Naive thymus-derived CD4-positive, alpha-beta T cell (primary cell): ENCODE measurements around the gene LSP1. TPM values are rescaled to one million over a fixed set of nuclear protein-coding genes. Genes with fewer than 3 reads are reported as not detected.

Source experiments
- ATAC-seq: fragments of 150-1000 bp; cut with Tn5 transposase; 2 replicates; pipeline ENCODE4 v1.10.0; 2021; ENCODE audit warnings: mild to moderate bottlenecking, moderate library complexity
- CTCF ChIA-PET: fragments of 350-600 bp; sonication (Branson Sonifier 250); formaldehyde crosslinking; loops from one replicate; lab custom pipeline; 2021; ENCODE audit warnings: antibody characterized with exemption; lab: Charles Lee
- POLR2A ChIA-PET: fragments of 350-600 bp; sonication (Branson Sonifier 250); formaldehyde crosslinking; loops from one replicate; lab custom pipeline; 2021; ENCODE audit warnings: antibody characterized with exemption, inconsistent platforms; lab: Charles Lee
- DNase-seq, 9 donors: peaks; one replicate each; pipeline versions ENCODE4 v3.0.0 to v3.0.0-alpha.2; 2020 to 2022; ENCODE audit warnings: mixed read lengths in 1 of 9
- H3K27ac ChIP-seq: one replicate; pipeline ENCODE4 v1.7.0; 2013; ENCODE audit warnings: mild to moderate bottlenecking, low read depth, low read length, moderate library complexity
- H3K27me3 ChIP-seq, 2 donors: one replicate each; pipeline ENCODE4 v1.7.0; 2013; ENCODE audit warnings: low read length in 2 of 2, mild to moderate bottlenecking in 2 of 2, moderate library complexity in 2 of 2; ENCODE audit not compliant: control insufficient read depth in 2 of 2, insufficient read depth in 2 of 2
- H3K36me3 ChIP-seq, 3 experiments: 1 replicate in 2 of 3; 2 replicates in 1 of 3; pipeline ENCODE4 v1.7.0; 2013; ENCODE audit warnings: low read length in 3 of 3, mild to moderate bottlenecking in 3 of 3, moderate library complexity in 1 of 3; ENCODE audit not compliant: insufficient read depth in 3 of 3, control insufficient read depth in 2 of 3
- H3K4me1 ChIP-seq, 2 donors: one replicate each; pipeline ENCODE4 v1.7.0; 2013; ENCODE audit warnings: low read length in 2 of 2, mild to moderate bottlenecking in 2 of 2, moderate library complexity in 1 of 2; ENCODE audit not compliant: control insufficient read depth in 2 of 2, insufficient read depth in 2 of 2
- H3K4me3 ChIP-seq: 2 replicates; pipeline ENCODE4 v1.7.0; 2013; ENCODE audit warnings: mild to moderate bottlenecking, low read length
- H3K9me3 ChIP-seq, 3 experiments: 1 replicate in 2 of 3; 2 replicates in 1 of 3; pipeline ENCODE4 v1.7.0; 2013; ENCODE audit warnings: low read length in 3 of 3; ENCODE audit not compliant: control insufficient read depth in 2 of 3
- H3K27ac Mint-ChIP-seq, 9 donors: one replicate each; pipeline ENCODE4 v1.8.0; 2020 to 2022; ENCODE audit warnings: mixed read lengths in 9 of 9, mild to moderate bottlenecking in 8 of 9, moderate library complexity in 5 of 9, inconsistent platforms in 2 of 9
- H3K27me3 Mint-ChIP-seq, 5 donors: one replicate each; pipeline ENCODE4 v1.8.0; 2021 to 2022; ENCODE audit warnings: mixed read lengths in 5 of 5, mild to moderate bottlenecking in 1 of 5
- H3K36me3 Mint-ChIP-seq, 5 donors: one replicate each; pipeline ENCODE4 v1.8.0; 2020 to 2022; ENCODE audit warnings: mixed read lengths in 5 of 5, mild to moderate bottlenecking in 3 of 5, inconsistent platforms in 1 of 5
- H3K4me1 Mint-ChIP-seq, 7 donors: one replicate each; pipeline ENCODE4 v1.8.0; 2020 to 2022; ENCODE audit warnings: mixed read lengths in 7 of 7, mild to moderate bottlenecking in 3 of 7, inconsistent platforms in 1 of 7
- H3K4me3 Mint-ChIP-seq, 10 donors: one replicate each; pipeline ENCODE4 v1.8.0; 2020 to 2022; ENCODE audit warnings: mild to moderate bottlenecking in 10 of 10, mixed read lengths in 10 of 10, moderate library complexity in 6 of 10, inconsistent platforms in 2 of 10
- H3K9me3 Mint-ChIP-seq, 11 donors: one replicate each; pipeline ENCODE4 v1.8.0; 2020 to 2022; ENCODE audit warnings: mixed read lengths in 11 of 11, mild to moderate bottlenecking in 4 of 11, inconsistent platforms in 1 of 11, moderate library complexity in 1 of 11
- intact Hi-C, 2 donors: fragments of 100-400 bp; cut with micrococcal nuclease; formaldehyde crosslinking; loops; one replicate each; pipeline ENCODE4 v1.15.1; 2023
- polyA plus RNA-seq, 2 donors: library from polyadenylated mRNA; unstranded; fragments of 300-500 nt; fragmentation: Illumina TruSeq; gene quantifications; one replicate each; pipeline ENCODE4 v1.2.3, GENCODE V29; 2021
- total RNA-seq, 6 experiments: library from RNA in 5 of 6; stranded (reverse) in 5 of 6; gene quantifications; 1 replicate in 5 of 6; 2 replicates in 1 of 6; pipeline ENCODE4 v1.2.3 and lab custom pipeline; 2021 to 2026

LSP1 gene
- total and polyA plus RNA-seq, 7 experiments from 2014 or later: 248 to 578 (median 295) TPM

DNA sequence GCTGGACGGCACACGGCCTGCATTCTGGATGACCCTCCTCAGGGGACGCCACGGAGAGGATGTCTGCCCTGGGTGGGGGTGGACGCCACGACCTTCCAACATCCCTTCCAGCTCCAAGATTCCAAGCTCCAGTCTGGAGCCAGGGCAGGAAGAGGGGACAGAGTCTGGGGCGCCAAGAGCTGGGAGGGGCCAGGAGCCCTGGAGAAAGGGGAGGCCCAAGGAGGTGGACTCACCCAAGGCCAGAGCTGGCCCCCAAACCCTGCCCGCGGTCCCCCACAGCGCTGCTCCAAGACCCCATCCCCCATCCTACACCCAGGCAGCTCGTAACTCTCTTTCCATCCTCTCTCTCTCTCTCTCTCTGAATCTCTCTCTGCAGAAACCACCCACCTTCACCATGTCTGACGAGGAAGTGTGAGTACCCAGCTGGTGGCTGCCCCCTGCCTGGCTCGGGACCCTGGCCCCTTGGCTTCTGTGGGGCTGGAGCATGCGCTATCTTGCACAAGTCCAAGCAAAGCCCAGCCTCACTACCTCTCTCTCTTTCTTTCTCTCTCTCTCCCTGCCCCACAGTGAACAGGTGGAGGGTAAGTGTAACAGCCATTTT lies 69.7 kb downstream of the LSP1 start:
- Histone ChIP-seq H3K27me3 (no peaks in the 10 kb centered on the region), H3K27ac (no peak overlapping the region), H3K4me3 (no peak overlapping the region), H3K9me3 (no peaks in the 10 kb centered on the region), H3K36me3 (no peaks in the 10 kb centered on the region), H3K4me1 (no peaks in the 10 kb centered on the region)
- Mint-ChIP-seq H3K27ac (peak overlapping the region in 2 of 9 donors; percentile 30 to 39), H3K9me3 (no peaks in the 10 kb centered on the region), H3K4me1 (peaks cover 3 to 12% (median 7%) of the 10 kb centered on the region in 7 donors), H3K27me3 (peaks cover 0 to 7% (median 3%) of the 10 kb centered on the region in 5 donors), H3K4me3 (no peak overlapping the region), H3K36me3 (no peaks in the 10 kb centered on the region)
- POLR2A ChIA-PET: interaction anchor here (0.8 to 2.3 kb wide), 3 partner anchors 21 to 32 kb away, joined by 4 to 13 read pairs (median 4); partner anchors contain the start of genes MRPL23 and PRR33
- intact Hi-C loops: no loop called here
- no peak for DNase-seq
- CTCF ChIA-PET: interaction anchor here (1.0 kb wide), 1 partner anchor 31 kb away, joined by 4 read pairs; the partner anchor contains the start of gene PRR33
- ATAC-seq: no peak

DNA sequence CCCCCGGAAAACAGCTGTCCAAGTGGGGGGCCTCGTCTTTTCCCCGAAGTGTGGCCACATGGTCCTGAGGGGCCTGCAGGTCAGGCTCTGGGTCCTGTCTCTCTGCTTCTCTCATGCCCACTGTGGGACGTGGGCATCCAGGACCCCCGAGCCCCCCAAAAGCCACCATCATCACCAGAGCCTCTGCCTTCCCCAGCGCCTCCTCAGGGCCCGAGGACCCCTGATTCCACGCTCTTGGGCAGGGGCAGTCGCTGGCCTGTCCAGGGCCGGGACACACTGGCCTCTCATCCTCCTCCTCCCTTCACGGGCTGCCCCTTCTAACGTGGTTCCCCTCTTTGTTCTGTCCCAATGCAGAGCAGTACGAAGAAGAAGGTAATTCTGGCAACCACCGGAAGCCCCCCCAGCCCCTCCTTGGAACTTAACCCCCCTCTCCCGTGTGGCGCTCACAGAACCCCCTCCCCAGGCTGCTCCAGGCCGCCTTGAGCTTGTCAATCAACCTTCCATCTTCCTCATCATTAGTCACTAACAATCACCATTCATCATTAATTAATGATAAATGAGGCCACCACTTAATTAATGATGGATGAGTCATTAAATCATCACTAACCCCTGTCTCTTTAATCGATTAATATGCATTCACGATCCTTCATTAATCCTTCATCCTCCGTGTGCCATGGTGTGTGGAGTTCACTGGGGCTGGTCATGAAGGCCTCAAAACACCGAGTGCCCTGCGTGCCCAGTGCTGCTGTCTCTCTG lies 70.5 kb downstream of the LSP1 start:
- no peaks in the 10 kb centered on the region for H3K36me3 ChIP-seq
- Mint-ChIP-seq H3K4me1 (peaks cover 3 to 10% (median 7%) of the 10 kb centered on the region in 7 donors), H3K27me3 (peaks cover 0 to 7% (median 3%) of the 10 kb centered on the region in 5 donors), H3K9me3 (no peaks in the 10 kb centered on the region), H3K27ac (peak overlapping the region in 2 of 9 donors; percentile 14 to 48), H3K4me3 (no peak overlapping the region), H3K36me3 (no peaks in the 10 kb centered on the region)
- H3K9me3 ChIP-seq: no peaks in the 10 kb centered on the region
- ChIA-PET POLR2A (interaction anchor here (2.3 kb wide), 1 partner anchor 32 kb away, joined by 13 read pairs; the partner anchor contains the start of gene PRR33), CTCF (interaction anchor here (0.7 kb wide), 1 partner anchor 68 kb away, joined by 3 read pairs; no protein-coding TSS in a partner anchor)
- no peaks in the 10 kb centered on the region for H3K27me3 ChIP-seq
- no peaks in the 10 kb centered on the region for H3K4me1 ChIP-seq
- DNase-seq (no peak), ATAC-seq (no peak)
- intact Hi-C loops: no loop called here
- no peak overlapping the region for H3K4me3 ChIP-seq
- no peak overlapping the region for H3K27ac ChIP-seq

DNA sequence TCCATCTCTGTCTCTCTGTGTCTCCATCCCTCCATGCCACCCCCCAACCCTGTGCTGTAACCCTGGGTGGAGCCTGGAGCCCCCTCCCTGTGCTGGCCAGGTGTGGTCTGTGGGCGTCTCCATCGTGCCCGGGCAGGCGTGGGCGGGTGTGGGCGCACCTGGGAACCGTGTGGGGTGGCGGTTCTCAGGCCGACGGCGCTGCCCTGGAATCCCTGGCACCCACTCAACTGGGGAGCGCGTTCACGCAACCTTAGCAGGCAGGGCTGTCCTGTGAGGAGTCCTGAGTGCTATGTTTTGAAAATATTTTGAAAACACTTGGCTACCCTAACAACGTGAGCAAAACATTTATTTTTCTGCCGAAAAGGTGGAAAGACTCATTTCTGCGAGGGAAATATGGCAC lies 71.3 kb downstream of the LSP1 start:
- no peaks in the 10 kb centered on the region for H3K9me3 Mint-ChIP-seq
- ATAC-seq: no peak

DNA sequence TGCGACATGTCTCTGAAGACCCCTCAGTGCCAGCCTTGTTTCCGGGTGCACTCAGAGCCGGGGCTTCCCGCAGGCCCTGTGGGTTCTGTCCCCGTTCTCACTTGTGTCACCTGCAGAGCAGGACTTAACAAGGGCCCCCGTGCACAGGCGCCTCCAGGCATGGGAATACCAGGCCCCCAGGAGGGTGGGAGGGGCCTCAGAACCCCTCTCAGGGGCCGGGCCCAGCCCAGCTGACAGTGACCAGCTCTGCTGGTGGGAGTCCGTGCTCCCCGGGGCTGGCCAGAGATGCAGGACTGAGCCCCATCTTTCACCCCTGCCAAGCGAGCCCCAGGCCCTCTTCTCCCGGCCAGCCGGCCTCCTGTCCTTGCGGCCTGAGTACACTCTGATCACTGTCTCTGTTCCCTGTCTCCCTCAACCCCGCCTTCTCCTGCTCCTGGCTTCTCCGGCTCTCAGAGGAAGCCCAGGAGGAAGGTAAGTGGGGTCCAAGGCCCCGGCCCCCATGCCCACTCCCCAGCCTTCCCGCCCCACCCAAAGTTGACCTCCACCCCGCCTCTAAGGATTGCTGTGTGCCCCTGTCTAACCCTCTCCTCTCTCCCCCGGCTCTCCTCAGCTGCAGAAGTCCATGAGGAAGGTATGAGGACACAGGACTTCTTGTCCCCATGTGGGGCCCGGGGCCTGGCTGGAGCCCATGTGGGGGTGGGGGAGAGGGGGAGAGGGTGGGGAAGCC lies 71.9 kb downstream of the LSP1 start:
- peaks cover 0 to 7% (median 3%) of the 10 kb centered on the region in 5 donors for H3K27me3 Mint-ChIP-seq
- DNase-seq: no peak
- no peaks in the 10 kb centered on the region for H3K36me3 Mint-ChIP-seq
- H3K9me3 ChIP-seq: no peaks in the 10 kb centered on the region
- ChIA-PET POLR2A (interaction anchor here (0.5 kb wide), 1 partner anchor 34 kb away, joined by 3 read pairs; no protein-coding TSS in a partner anchor), CTCF (no interaction called here)
- no peak for ATAC-seq
- no peaks in the 10 kb centered on the region for H3K27me3 ChIP-seq
- no peaks in the 10 kb centered on the region for H3K36me3 ChIP-seq
- no peak overlapping the region for H3K4me3 Mint-ChIP-seq
- no peak overlapping the region for H3K4me3 ChIP-seq
- H3K27ac ChIP-seq: no peak overlapping the region
- H3K27ac Mint-ChIP-seq: no peak overlapping the region
- no peaks in the 10 kb centered on the region for H3K4me1 ChIP-seq
- intact Hi-C loops: no loop called here
- no peaks in the 10 kb centered on the region for H3K9me3 Mint-ChIP-seq
- peaks cover 3 to 10% (median 7%) of the 10 kb centered on the region in 7 donors for H3K4me1 Mint-ChIP-seq

More for the DNA sequence above, 71.3 kb downstream of the LSP1 start:
- H3K27ac ChIP-seq: no peak overlapping the region
- no peaks in the 10 kb centered on the region for H3K36me3 Mint-ChIP-seq
- H3K4me1 Mint-ChIP-seq: peaks cover 3 to 10% (median 7%) of the 10 kb centered on the region in 7 donors
- no peaks in the 10 kb centered on the region for H3K9me3 ChIP-seq
- POLR2A ChIA-PET: interaction anchor here (0.5 kb wide), 1 partner anchor 34 kb away, joined by 3 read pairs; no protein-coding TSS in a partner anchor
- peaks cover 0 to 7% (median 3%) of the 10 kb centered on the region in 5 donors for H3K27me3 Mint-ChIP-seq
- no peak overlapping the region for H3K4me3 Mint-ChIP-seq
- no peak for DNase-seq
- H3K27me3 ChIP-seq: no peaks in the 10 kb centered on the region
- H3K4me1 ChIP-seq: no peaks in the 10 kb centered on the region
- peak overlapping the region in 1 of 9 donors; percentile 48 for H3K27ac Mint-ChIP-seq
- intact Hi-C loops: no loop called here
- no peak overlapping the region for H3K4me3 ChIP-seq
- H3K36me3 ChIP-seq: no peaks in the 10 kb centered on the region
- CTCF ChIA-PET: no interaction called here

DNA sequence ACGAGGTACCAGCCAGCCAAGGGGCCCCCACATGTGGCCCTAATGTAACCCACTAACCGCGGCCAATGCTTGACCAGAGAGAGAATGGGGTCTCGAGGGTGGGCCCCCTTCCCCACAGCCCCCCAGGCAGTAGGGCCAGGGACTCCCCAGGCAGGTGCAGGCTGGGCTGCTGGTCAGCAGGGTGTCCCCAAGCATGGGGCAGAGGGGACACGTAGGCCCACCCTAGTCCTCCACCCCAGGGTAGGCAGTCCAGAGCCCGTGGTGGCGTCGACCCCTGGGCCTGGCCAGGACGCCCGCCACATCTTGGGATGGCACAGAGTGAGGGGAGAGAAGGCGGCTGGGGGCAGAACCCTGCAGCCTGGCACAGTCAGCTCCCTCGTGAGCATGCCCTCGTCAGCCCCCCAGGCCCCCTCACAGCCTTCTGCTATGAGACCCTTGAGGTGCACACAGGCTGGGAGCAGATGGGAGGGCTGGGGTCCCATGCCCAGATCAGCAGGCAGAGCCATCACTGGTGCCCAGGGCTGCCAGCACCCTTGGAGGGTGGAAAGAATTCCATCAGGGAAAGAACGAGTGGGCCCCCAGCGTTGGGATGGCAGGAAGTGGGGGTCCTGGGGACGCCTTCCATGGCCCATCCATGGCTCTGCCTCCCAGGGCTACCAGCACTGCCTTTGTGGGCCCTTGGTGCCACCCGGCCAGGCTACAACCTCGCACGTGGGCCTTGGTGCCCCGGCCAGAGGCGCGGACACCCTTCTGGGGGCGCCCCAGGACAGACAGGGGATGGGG lies 72.7 kb downstream of the LSP1 start:
- Mint-ChIP-seq H3K4me3 (no peak overlapping the region), H3K27ac (no peak overlapping the region), H3K4me1 (peaks cover 3 to 14% (median 10%) of the 10 kb centered on the region in 7 donors), H3K36me3 (no peaks in the 10 kb centered on the region), H3K9me3 (no peaks in the 10 kb centered on the region), H3K27me3 (peaks cover 0 to 7% (median 3%) of the 10 kb centered on the region in 5 donors)
- CTCF ChIA-PET: no interaction called here
- H3K4me3 ChIP-seq: no peak overlapping the region
- H3K4me1 ChIP-seq: no peaks in the 10 kb centered on the region
- POLR2A ChIA-PET: no interaction called here
- intact Hi-C loops: no loop called here
- no peak overlapping the region for H3K27ac ChIP-seq
- H3K9me3 ChIP-seq: no peaks in the 10 kb centered on the region
- ATAC-seq (no peak), DNase-seq (no peak)
- H3K27me3 ChIP-seq: no peaks in the 10 kb centered on the region
- H3K36me3 ChIP-seq: no peaks in the 10 kb centered on the region
